HCT116 (cell line): Measurements from ENCODE around the gene UNC79. TPM values are rescaled to one million over a fixed set of nuclear protein-coding genes. Genes with fewer than 3 reads are reported as not detected.

Experiments
- ATAC-seq: fragments of 200-7000 bp; cut with Tn5 transposase; 2 replicates; pipeline ENCODE4 v1.9.1; 2020; ENCODE audit warnings: mild to moderate bottlenecking, moderate library complexity
- BruUV-seq: library from RNA; stranded (reverse); fragments of 400-500 nt; replicated peaks from 2 replicates; lab custom pipeline; 2021; lab: Mats Ljungman, UMichigan
- CTCF ChIA-PET: fragments of 300-600 bp; sonication (Branson Sonifier 250); formaldehyde crosslinking; loops from one replicate; lab custom pipeline; 2021; ENCODE audit warnings: antibody characterized with exemption; lab: Charles Lee
- POLR2A ChIA-PET: fragments of 300-600, 350-600 bp; sonication (Branson Sonifier 250); formaldehyde crosslinking; loops from one replicate; lab custom pipeline; 2021; ENCODE audit warnings: antibody characterized with exemption; lab: Charles Lee
- RAD21 ChIA-PET, 2 experiments: fragments of 300-600 bp; sonication (Branson Sonifier 250); formaldehyde crosslinking; loops; one replicate each; lab custom pipeline; 2023; ENCODE audit warnings: low total read pairs in 2 of 2; ENCODE audit not compliant: uncharacterized antibody in 2 of 2, unreplicated experiment in 2 of 2, low non-redundant PET in 1 of 2; lab: Charles Lee
- DNase-seq: peaks from one replicate; pipeline ENCODE4 v3.0.0-alpha.2; 2010; ENCODE audit warnings: low read depth, low spot score
- H2AFZ ChIP-seq: fragments of 200-600 bp; shearing (Covaris generic), sonication (generic); 2 replicates; pipeline ENCODE4 v1.6.1; 2017; ENCODE audit warnings: low read depth, mixed run types, mixed read lengths, antibody characterized with exemption, low read length; ENCODE audit not compliant: poor library complexity, severe bottlenecking
- H3K27ac ChIP-seq: 2 replicates; pipeline ENCODE4 v1.5.1; 2012; ENCODE audit warnings: low read depth, low read length
- H3K27me3 ChIP-seq: fragments of 200-600 bp; sonication (generic); 2 replicates; pipeline ENCODE4 v1.6.1; 2016; ENCODE audit warnings: mixed run types, low read length, mixed read lengths; ENCODE audit not compliant: insufficient read depth
- H3K36me3 ChIP-seq, 2 experiments: fragments of 200-500 bp in 1 of 2; fragments of 200-600 bp in 1 of 2; sonication (Bioruptor generic) in 1 of 2; sonication (generic) in 1 of 2; 2 replicates each; pipeline versions ENCODE4 v1.5.1 to v1.6.1; 2014 to 2016; ENCODE audit warnings: low read length in 2 of 2, inconsistent platforms in 1 of 2, mixed read lengths in 1 of 2, mixed run types in 1 of 2; ENCODE audit not compliant: insufficient read depth in 2 of 2, control insufficient read depth in 1 of 2
- H3K4me1 ChIP-seq, 2 experiments: fragments of 200-600 bp in 1 of 2; sonication (generic) in 1 of 2; 2 replicates each; pipeline versions ENCODE4 v1.5.1 to v1.6.1; 2012 to 2017; ENCODE audit warnings: low read length in 2 of 2, inconsistent platforms in 1 of 2, mild to moderate bottlenecking in 1 of 2, mixed read lengths in 1 of 2, mixed run types in 1 of 2, moderate library complexity in 1 of 2; ENCODE audit not compliant: insufficient read depth in 2 of 2, control insufficient read depth in 1 of 2
- H3K4me2 ChIP-seq: fragments of 200-600 bp; sonication (generic); 2 replicates; pipeline ENCODE4 v1.6.1; 2017; ENCODE audit warnings: mixed run types, low read length, mixed read lengths
- H3K4me3 ChIP-seq, 2 experiments: fragments of 200-600 bp in 1 of 2; sonication (generic) in 1 of 2; replicated peaks in 1 of 2; 2 replicates each; pipeline ENCODE4 v1.5.1; 2011 to 2016; ENCODE audit warnings: low read length in 2 of 2, control low read depth in 1 of 2, low read depth in 1 of 2, mild to moderate bottlenecking in 1 of 2, mixed read lengths in 1 of 2, mixed run types in 1 of 2
- H3K79me2 ChIP-seq: fragments of 200-600 bp; sonication (generic); 2 replicates; pipeline ENCODE4 v1.6.1; 2017; ENCODE audit warnings: mild to moderate bottlenecking, mixed run types, low read length, moderate library complexity, mixed read lengths; ENCODE audit not compliant: insufficient read depth
- H3K9ac ChIP-seq: fragments of 200-600 bp; sonication (generic); 2 replicates; pipeline ENCODE4 v1.6.1; 2016; ENCODE audit warnings: low read length, mixed read lengths
- H3K9me2 ChIP-seq: fragments of 200-600 bp; sonication (generic), shearing (Covaris generic); 2 replicates; pipeline ENCODE4 v1.6.1; 2017; ENCODE audit warnings: mixed run types, mild to moderate bottlenecking, moderate library complexity; ENCODE audit not compliant: insufficient read depth
- H3K9me3 ChIP-seq, 2 experiments: fragments of 200-500 bp in 1 of 2; fragments of 200-600 bp in 1 of 2; sonication (Bioruptor generic) in 1 of 2; sonication (generic) in 1 of 2; 2 replicates each; pipeline ENCODE4 v1.6.1; 2014 to 2017; ENCODE audit warnings: low read length in 2 of 2, mixed read lengths in 2 of 2, inconsistent platforms in 1 of 2, low read depth in 1 of 2, mild to moderate bottlenecking in 1 of 2, mixed run types in 1 of 2, moderate library complexity in 1 of 2; ENCODE audit not compliant: control insufficient read depth in 1 of 2, insufficient read depth in 1 of 2
- H4K20me1 ChIP-seq: fragments of 200-600 bp; sonication (generic), shearing (Covaris generic); 2 replicates; pipeline ENCODE4 v1.6.1; 2017; ENCODE audit warnings: mixed run types, mild to moderate bottlenecking, moderate library complexity; ENCODE audit not compliant: insufficient read depth
- CEBPB ChIP-seq: IDR thresholded peaks from 2 replicates; pipeline ENCODE4 v1.6.1; 2012; ENCODE audit warnings: low read depth
- FOSL1 ChIP-seq: IDR thresholded peaks from 2 replicates; pipeline ENCODE4 v1.6.1; 2012; ENCODE audit warnings: low read depth
- SRF ChIP-seq: IDR thresholded peaks from 2 replicates; pipeline ENCODE4 v1.6.1; 2012; ENCODE audit warnings: low read depth
- YY1 ChIP-seq: IDR thresholded peaks from 2 replicates; pipeline ENCODE4 v1.6.1; 2011; ENCODE audit warnings: low read length, low read depth, moderate library complexity, mild to moderate bottlenecking; ENCODE audit not compliant: insufficient replicate concordance; ENCODE audit errors: extremely low read depth
- intact Hi-C: fragments of 100-400 bp; cut with micrococcal nuclease; formaldehyde crosslinking; loops from 2 replicates; pipeline ENCODE4 v1.10.0; 2022
- total RNA-seq: library from RNA; stranded (reverse); gene quantifications from one replicate; pipeline ENCODE4 v1.2.1, GENCODE V29; 2021; ENCODE audit not compliant: unreplicated experiment
- TF ChIP-seq, protein P1 (sequence below): IDR thresholded peaks from 2 replicates; pipeline ENCODE4 v1.6.1; 2012; ENCODE audit warnings: low read depth

The UNC79 gene
- total RNA-seq, 1 experiment from 2014 or later, result 0.10 TPM

DNA sequence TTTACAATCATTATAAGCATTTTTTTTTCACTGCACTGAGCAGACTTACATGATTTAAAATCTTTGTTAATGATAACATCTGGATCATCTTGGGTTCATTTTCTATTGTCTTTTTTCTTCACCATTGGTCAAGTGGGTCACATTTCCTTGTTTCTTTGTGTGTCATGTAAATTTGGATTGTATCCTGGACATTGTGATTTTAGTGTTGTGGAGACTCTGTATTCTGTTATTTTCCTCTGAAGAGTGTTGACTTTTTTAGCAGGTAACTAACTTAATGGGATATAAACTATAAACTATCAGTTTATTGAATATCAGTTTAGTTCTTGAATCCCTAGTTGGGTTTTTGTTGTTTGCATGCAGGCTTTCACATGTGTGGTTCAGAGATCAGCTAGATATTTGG lies 4.0 kb upstream of the UNC79 start:
- Histone ChIP-seq H3K9ac (no peak overlapping the region), H3K4me1 (no peaks in the 10 kb centered on the region), H3K4me2 (no peak overlapping the region), H3K27me3 (0 out of 2 replicates have a peak, but pooled peaks cover 3% of the 10 kb centered on the region), H3K4me3 (no peak overlapping the region), H3K79me2 (no peaks in the 10 kb centered on the region), H4K20me1 (no peaks in the 10 kb centered on the region), H3K9me3 (no peaks in the 10 kb centered on the region), H3K36me3 (no peaks in the 10 kb centered on the region), H3K27ac (no peak overlapping the region), H3K9me2 (no peaks in the 10 kb centered on the region; the same call in 1 of the 2 replicates), H2AFZ (no peak overlapping the region)
- intact Hi-C loops, result no loop called here
- ChIA-PET POLR2A (no interaction called here), CTCF (no interaction called here), RAD21 (no interaction called here)
- ATAC-seq, result no peak
- no peak for TF ChIP-seq YY1
- no peak for TF ChIP-seq CEBPB
- DNase-seq, result no peak
- BruUV-seq, result no TSS peak

GRCh38 chr14:93431036-93431670 lies 414 bp downstream of the UNC79 start:
- no TSS peak for BruUV-seq
- Histone ChIP-seq H3K9me2 (no peaks in the 10 kb centered on the region), H4K20me1 (no peaks in the 10 kb centered on the region), H3K4me3 (no peak overlapping the region), H3K9me3 (no peaks in the 10 kb centered on the region), H3K4me2 (no peak overlapping the region), H3K4me1 (no peaks in the 10 kb centered on the region), H3K36me3 (no peaks in the 10 kb centered on the region), H2AFZ (no peak overlapping the region), H3K27me3 (peaks cover 23% of the 10 kb centered on the region), H3K27ac (no peak overlapping the region), H3K79me2 (no peaks in the 10 kb centered on the region), H3K9ac (no peak overlapping the region)
- ATAC-seq (no peak), DNase-seq (no peak)
- TF ChIP-seq, protein P1, sequence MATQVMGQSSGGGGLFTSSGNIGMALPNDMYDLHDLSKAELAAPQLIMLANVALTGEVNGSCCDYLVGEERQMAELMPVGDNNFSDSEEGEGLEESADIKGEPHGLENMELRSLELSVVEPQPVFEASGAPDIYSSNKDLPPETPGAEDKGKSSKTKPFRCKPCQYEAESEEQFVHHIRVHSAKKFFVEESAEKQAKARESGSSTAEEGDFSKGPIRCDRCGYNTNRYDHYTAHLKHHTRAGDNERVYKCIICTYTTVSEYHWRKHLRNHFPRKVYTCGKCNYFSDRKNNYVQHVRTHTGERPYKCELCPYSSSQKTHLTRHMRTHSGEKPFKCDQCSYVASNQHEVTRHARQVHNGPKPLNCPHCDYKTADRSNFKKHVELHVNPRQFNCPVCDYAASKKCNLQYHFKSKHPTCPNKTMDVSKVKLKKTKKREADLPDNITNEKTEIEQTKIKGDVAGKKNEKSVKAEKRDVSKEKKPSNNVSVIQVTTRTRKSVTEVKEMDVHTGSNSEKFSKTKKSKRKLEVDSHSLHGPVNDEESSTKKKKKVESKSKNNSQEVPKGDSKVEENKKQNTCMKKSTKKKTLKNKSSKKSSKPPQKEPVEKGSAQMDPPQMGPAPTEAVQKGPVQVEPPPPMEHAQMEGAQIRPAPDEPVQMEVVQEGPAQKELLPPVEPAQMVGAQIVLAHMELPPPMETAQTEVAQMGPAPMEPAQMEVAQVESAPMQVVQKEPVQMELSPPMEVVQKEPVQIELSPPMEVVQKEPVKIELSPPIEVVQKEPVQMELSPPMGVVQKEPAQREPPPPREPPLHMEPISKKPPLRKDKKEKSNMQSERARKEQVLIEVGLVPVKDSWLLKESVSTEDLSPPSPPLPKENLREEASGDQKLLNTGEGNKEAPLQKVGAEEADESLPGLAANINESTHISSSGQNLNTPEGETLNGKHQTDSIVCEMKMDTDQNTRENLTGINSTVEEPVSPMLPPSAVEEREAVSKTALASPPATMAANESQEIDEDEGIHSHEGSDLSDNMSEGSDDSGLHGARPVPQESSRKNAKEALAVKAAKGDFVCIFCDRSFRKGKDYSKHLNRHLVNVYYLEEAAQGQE, result peak; percentile 52
- no peak for TF ChIP-seq FOSL1
- no peak for TF ChIP-seq SRF
- CTCF ChIA-PET, result no interaction called here
- RAD21 ChIA-PET, result no interaction called here
- intact Hi-C loops, result no loop called here
- POLR2A ChIA-PET, result no interaction called here
